OCI-LY7 (cell line): ENCODE results near the gene SYNGR3.

Experiments used
- CTCF ChIP-seq: fragments of 200-600 bp; sonication (generic); conservative IDR thresholded peaks from 2 replicates; pipeline ENCODE4 v1.5.1; 2014; ENCODE audit warnings: mild to moderate bottlenecking, antibody characterized with exemption, low read length, moderate library complexity, mixed read lengths
- EZH2phosphoT487 ChIP-seq: fragments of 200-600 bp; sonication (generic); IDR thresholded peaks from 2 replicates; pipeline ENCODE4 v1.6.1; 2018; ENCODE audit warnings: low read depth, borderline replicate concordance, mild to moderate bottlenecking, mixed run types, antibody characterized with exemption, low read length, moderate library complexity, mixed read lengths

DNA sequence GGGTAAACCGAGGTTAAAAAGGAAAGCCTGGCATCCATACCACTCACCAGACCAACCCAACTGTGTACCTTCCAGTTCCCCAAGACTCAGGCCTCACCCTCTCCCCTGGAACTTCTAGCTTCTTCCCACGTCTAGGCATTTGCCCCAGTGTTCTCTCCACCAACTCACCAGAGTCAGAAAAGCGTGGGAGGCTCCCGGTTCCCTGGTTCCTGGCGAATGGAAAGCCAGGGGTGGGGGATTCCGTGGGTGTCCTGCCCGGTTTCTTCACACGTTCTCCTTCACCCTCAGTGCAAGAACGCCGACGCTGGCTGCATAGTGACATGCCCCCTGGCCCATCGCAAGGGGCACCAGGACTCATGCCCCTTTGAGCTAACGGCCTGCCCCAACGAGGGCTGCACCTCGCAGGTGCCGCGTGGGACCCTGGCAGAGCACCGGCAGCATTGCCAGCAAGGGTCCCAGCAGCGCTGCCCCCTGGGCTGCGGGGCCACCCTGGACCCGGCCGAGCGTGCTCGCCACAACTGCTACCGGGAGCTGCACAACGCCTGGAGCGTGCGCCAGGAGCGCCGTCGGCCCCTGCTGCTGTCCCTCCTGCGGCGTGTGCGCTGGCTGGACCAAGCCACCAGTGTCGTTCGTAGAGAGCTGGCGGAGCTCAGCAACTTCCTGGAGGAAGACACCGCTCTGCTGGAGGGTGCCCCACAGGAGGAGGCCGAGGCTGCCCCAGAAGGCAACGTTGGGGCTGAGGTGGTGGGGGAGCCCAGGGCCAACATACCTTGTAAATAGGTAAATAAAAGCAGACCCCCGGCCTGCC lies 21.4 kb upstream of the SYNGR3 start:
- TF ChIP-seq CTCF (no peak), EZH2phosphoT487 (no peak)
